GM12892 (cell line): ENCODE results near the gene CTBS.
"Not testable (repeated sequence)": the region's sequence is repeated elsewhere in the genome, so short reads cannot be mapped to it uniquely, and the experiment has no call there.

Source experiments
- DNase-seq: peaks from one replicate; pipeline ENCODE4 v3.0.0; 2011; ENCODE audit not compliant: insufficient read length
- FAIRE-seq: peaks from 2 replicates; lab custom pipeline; 2011; peaks lifted over from hg19 to GRCh38; lab: Jason Lieb, UNC
- POLR2A ChIP-seq: IDR thresholded peaks from 2 replicates; pipeline ENCODE4 v1.6.1; 2011; ENCODE audit warnings: low read depth, low read length, control low read depth
- POLR2AphosphoS5 ChIP-seq: IDR thresholded peaks from 2 replicates; pipeline ENCODE4 v1.6.1; 2011; ENCODE audit warnings: low read depth, low read length, control low read depth
- TAF1 ChIP-seq: IDR thresholded peaks from 2 replicates; pipeline ENCODE4 v1.6.1; 2011; ENCODE audit warnings: low read depth, mild to moderate bottlenecking, control low read depth, low read length, borderline replicate concordance

The CTBS gene

DNA sequence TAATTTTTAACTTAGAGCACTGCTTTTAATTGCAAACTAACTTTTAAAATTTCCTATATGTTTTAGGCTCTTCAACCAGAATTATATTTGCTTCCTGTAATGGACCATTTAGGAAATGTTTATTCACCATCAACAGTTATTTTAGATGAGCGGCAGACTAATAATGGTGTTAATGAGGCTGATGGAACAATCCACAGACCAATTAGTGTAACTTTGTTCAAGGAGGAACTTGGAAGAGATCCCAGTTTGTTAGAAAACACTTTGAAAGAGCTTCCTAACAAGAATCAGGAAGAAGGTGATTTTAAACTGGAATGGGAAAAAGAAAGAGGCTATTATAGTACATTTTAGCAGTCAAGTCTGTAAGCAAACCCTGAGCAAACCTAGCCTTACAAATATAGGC, 48.5 kb downstream of the CTBS start:
- TF ChIP-seq POLR2A: no peak
- no peak for TF ChIP-seq TAF1
- TF ChIP-seq POLR2AphosphoS5: no peak
- DNase-seq (no peak), FAIRE-seq (no peak)

DNA sequence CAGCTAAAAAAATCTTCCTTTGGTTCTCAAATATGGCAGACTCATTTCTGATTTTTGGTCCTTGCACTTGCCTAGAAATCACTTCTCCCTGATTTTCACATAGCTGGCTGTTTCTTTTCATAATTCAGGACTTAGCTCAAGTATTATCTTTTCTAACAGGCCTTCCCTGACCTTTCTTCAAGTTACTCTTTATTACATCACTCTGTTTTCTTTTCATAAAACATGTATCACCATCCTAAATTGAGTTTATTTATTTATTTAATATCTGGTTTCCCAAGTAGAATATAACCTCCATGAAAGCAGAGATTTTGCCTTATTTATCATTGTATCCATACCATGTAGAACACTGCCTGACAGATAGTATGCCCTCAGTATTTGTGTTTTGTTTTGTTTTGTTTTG, 49.6 kb downstream of the CTBS start:
- no peak for DNase-seq
- FAIRE-seq: peak; percentile 48

DNA sequence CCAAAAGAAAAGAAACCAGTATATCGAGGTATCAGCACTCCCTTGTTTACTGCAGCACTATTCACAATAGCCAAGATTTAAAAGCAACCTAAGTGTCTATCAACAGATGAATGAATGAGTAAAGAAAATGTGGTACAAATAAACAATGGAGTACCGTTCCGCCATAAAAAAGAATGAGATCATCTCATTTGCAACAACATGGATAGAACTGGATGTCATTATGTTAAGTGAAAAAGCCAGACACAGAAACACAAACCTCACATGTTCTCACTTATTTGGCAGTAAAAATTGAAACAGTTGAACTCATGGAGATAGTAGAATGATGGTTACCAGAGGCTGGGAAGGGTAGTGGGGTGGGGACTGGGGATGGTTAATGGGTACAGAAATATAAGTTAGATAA, 63.6 kb downstream of the CTBS start:
- no peak for FAIRE-seq
- TF ChIP-seq TAF1: no peak
- TF ChIP-seq POLR2A: no peak
- TF ChIP-seq POLR2AphosphoS5: no peak

More for the DNA sequence above, 49.6 kb downstream of the CTBS start:
- no peak for TF ChIP-seq TAF1
- TF ChIP-seq POLR2AphosphoS5: no peak
- TF ChIP-seq POLR2A: no peak

DNA sequence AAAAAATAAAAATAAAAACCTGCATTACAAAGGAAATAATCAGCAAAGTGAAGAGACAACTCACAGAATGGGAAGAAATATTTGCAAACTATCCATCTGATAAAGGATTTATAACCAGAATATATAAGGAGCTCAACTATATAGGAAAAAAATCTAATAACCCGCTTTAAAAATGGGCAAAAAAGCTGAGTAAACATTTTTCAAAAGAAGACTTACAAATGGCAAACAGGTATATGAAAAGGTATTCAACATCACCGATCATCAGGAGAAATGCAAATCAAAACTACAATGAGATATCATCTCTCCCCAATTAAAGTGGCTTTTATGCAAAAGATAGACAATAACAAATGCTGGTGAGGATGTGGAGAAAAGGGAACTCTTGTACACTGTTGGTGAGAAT, 64.1 kb downstream of the CTBS start:
- TF ChIP-seq POLR2A (no peak), TAF1 (no peak), POLR2AphosphoS5 (no peak)
- FAIRE-seq: no peak
- DNase-seq: no peak

More for the DNA sequence above, 63.6 kb downstream of the CTBS start:
- no peak for DNase-seq

DNA sequence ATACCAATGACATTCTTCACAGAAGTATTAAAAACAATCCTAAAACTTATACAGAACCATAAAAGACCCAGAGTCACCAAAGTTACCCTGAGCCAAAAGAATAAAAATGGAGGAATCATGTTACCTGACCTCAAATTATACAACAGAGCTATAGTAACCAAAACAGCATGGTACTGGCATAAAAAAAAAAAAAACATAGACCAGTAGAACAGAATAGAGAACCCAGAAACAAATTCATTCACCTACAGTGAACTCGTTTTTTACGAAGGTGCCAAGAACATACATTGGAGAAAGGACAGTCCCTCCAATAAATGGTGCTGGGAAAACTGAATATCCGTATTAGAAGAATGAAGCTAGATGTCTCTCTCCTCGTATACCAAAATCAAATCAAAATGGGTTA, 65.2 kb downstream of the CTBS start:
- FAIRE-seq: no peak
- TF ChIP-seq POLR2AphosphoS5 (no peak), TAF1 (no peak), POLR2A (no peak)
- DNase-seq: no peak

DNA sequence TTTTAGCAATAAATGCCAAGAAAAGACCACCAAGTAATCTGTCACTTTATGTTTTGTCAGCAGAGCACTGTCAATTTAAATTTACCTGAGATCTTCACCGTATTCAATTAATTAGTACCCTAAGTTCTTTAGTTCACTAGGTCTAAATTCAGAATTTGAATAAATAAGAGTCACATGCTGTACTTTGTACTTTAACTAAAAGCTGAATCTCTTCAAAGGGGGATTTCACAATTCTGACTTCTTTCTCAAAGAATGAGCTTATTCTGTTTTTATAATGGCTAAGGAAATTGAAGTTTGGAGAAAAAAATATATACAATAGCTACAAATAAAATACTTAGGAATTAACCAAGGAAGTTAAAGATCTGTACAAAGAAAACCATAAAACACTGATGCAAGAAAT, 65.7 kb downstream of the CTBS start:
- no peak for FAIRE-seq
- DNase-seq: no peak
- TF ChIP-seq POLR2AphosphoS5 (no peak), POLR2A (no peak), TAF1 (no peak)

DNA sequence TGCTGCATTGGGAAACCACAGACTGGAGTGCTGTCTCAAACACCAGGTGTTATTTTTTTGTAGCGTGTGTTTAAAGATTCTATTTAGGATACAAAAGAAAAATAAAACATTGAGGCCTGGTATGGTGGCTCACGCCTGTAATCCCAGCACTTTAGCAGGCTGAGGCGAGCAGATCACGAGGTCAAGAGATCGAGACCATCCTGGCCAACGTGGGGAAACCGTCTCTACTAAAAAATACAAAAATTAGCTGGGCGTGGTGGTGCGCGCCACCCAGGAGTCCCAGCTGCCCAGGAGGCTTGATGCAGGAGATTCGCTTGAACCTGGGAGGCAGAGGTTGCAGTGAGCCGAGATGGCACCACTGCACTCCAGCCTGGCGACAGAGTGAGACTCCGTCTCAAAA, 66.4 kb downstream of the CTBS start:
- FAIRE-seq, DNase-seq: not testable (repeated sequence)

DNA sequence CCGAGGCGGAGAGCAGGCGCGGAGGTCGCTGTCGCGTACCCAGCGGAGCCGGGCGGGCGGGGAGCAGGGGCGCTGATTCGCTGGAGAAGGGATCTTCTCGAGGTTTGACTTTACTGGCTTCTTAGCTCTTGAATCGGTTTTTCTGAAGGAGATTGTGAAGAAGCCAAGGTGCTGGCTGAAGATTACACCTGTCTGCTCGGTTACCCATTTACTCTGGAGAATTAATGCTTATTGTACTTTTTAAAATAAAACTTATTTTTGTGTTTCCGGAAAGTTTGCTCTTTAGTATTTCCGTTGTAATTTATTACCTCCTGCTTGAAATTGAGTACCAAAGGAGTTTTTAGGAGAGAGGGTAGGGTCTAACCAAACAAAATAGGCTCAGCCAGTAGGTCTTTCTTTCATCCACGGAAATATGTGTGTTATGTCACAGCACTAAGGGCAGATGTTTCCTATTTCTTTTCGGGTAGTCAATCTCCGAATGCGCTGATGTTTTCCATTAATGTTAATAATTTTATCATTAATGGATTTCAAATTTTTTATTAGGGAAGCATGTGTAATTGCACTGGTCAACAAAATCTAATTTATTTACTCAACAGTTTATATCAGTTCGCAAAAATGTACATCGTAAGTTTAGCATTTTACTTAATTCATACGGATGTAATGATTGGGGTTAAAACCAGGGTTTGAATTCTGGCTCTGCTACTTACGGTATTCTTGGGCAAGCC, 67.3 kb downstream of the CTBS start:
- FAIRE-seq (no peak), DNase-seq (no peak)
- TF ChIP-seq POLR2AphosphoS5 (no peak), TAF1 (no peak), POLR2A (no peak)

DNA sequence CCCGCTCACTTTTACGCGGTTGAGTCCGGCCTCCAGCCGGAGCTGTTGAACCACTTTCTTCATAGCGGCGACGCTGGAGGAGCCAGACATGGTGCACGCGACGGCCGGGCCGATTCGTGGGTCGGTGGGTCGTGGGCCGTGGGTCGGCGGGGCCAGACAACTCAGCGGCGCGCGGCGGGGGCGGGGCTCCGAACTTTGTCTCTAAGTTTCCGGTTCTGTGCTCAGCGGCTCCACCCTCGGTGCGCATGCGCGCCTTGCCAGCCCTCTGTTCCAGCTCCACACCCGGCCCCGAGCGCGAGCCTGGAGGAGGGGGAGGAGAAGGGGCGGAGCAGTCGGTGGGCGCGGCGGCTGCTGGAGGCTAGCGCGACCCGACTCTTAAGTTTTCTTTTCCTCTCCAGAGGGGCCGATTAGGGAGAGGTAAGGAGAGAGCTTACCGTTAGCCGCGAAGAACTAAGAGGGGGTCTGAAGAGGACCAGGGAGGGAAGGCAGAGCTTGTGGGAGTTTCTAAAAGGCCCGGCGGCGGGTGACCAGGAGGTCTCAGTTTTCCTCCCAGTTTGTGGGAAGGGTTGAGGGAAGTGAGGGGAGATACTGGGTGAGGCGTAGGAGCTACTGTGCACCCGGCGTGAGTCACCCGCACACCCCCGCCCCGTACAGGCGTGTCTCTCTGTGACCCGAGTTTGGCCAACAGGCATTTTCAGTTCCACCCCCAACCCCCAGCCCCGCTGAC, 68.1 kb downstream of the CTBS start, which contains the start of the genes GNG5 and SPATA1:
Gene GNG5, minus strand, starts transcription at position 580 of the 727 bp plus-strand sequence. Its CDS starts 490 bp downstream, at position 90.
Gene SPATA1, plus strand, starts transcription at position 385 of the 727 bp plus-strand sequence. CDS start 9,974 bp downstream, outside the sequence.
- TF ChIP-seq POLR2A (peak; percentile 88), TAF1 (peak; percentile 67; the same call in 1 of the 2 replicates), POLR2AphosphoS5 (peak; percentile 84)
- peak; percentile 84 for DNase-seq
- FAIRE-seq: peak; percentile 96

DNA sequence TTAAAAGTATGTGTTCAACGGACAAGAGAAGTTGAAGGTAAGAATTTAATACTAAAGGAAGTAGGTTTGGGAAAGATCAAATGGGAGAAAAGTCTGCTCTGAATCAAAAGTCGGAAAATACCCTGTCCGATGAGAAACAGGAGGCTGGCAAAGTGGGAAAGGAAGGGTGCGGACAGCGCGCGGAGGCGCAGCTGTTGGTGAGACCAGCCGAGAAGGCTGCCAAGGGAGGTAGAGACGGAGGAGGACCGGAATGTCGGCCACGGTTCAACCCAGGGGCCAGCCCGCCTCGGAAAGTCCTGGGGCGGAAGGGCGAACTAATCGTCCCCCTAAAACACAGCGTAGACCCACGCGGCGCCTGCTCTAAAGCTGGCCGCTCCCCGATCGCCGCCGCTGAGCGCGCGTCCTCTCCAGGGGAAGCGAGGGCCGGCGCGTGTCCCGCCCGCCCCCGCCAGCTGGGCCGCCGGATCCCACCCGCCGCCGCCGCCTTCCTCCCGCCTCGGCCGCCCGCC, 68.7 kb downstream of the CTBS start:
- TF ChIP-seq POLR2AphosphoS5: no peak; the same call in 1 of the 2 replicates
- TF ChIP-seq POLR2A: no peak; the same call in 1 of the 2 replicates
- no peak for TF ChIP-seq TAF1
- no peak for FAIRE-seq
- DNase-seq: peak; percentile 46

DNA sequence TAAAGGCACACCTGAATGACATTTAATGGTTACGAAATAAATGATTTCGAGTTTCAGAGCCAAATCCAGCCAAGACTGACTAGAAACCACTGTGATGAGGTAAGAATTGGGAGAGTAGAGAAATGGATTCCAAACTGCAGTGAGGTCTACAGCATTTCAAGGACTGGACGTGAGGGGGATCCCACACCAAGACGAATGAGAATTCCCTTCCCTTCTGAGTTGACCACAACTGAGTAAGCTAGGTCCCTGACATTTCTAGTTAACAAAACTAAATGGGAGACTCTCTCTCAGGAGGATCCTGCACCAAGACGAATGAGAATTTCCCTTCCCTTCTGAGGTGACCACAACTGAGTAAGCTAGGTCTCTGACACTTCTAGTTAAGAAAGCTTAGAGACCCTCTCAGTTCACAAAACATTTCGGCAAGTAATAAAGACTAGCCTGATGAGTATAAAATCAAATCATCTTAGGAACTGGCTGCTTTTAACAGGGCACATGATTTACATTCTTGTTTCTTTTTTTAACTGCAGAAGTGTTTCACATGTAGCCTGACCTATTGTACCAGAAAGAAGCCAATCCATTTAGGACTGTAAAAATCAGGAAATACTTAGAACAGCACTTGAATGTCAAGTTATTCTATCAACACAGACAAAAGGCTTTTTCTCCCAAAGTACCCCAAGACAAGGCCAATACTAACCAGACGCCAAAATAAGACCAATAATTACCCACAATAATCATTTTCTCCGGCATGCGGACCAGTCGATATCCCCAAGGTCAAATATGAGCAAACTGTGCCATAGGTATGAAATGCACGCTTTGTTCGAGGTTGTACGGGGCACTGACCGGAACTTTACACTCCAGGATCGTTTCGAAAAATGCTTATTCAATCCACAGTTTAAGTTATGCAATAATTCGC, 69.4 kb downstream of the CTBS start:
- DNase-seq: no peak
- no peak; the same call in 1 of the 2 replicates for TF ChIP-seq POLR2AphosphoS5
- no peak for TF ChIP-seq TAF1
- no peak for TF ChIP-seq POLR2A
- peak; percentile 70 for FAIRE-seq

DNA sequence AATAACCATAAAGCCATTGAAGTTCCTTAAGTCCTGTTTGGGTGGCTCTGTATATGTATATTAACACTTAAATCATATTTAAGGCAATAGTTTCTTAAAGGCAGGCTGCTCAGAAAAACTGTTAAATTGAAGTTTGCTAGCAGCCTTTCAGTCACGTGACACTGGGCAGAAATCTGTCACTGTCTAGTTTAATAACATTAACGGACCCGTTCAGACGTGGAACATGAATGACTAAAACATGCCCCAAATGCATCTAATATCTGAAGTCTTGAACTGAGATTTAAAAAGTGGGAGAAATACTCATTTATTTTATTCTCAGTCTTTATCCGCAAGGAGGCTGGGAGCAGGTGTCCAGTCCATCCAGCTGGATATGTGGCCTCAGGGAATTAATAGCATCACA, 71.3 kb downstream of the CTBS start:
- no peak for DNase-seq
- TF ChIP-seq TAF1: no peak
- TF ChIP-seq POLR2AphosphoS5: no peak
- no peak for TF ChIP-seq POLR2A
- no peak for FAIRE-seq
